HG02973 (cell line): ENCODE results near the gene TLE3.

Experiments
- ATAC-seq: cut with Tn5 transposase; IDR thresholded peaks from one replicate; pipeline ENCODE4 v1.9.1; 2021; ENCODE audit warnings: moderate library complexity; ENCODE audit not compliant: unreplicated experiment

TLE3 gene

GRCh38 chr15:70099967-70100473, 2.3 kb upstream of the TLE3 start:
- no peak for ATAC-seq

DNA sequence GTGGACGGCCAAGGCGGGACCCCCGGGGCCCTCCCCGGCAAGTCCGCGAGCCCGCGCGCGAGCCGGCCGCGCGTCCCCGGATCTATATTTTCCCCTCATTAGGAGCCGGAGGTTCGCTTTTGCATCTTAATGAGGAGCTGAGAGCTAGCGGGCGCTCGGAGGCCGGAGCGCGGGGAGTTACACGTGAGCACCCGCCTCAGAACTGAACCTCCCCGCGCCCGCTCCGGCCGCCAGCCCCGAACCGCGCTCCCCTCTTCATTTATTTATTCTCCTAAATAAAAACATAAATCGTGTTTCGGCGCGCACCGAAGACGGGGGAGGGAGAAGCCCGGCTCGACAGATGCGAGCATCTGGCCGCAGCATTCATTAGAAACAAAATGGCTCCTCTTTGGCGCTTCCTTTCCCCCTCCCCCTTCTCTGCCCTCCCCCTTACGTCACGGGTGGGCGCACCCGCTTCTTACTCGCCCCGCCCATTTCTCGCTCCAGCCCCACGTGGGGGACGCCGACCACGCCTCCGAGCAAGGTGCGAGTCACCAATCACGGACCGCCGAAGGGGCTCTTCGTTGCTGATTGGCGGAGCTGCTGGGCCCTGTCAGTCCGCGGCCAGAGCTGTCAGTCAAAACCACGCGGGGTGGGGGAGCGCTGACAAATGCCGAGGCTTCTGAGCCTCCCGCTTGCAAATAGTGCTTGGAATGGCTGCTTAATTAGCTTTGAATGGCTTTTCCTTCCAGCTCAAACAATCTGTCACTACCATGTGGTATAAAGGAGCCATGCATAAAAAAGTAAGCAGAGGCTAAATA, 1.6 kb upstream of the TLE3 start:
- ATAC-seq, result peak; percentile 51

DNA sequence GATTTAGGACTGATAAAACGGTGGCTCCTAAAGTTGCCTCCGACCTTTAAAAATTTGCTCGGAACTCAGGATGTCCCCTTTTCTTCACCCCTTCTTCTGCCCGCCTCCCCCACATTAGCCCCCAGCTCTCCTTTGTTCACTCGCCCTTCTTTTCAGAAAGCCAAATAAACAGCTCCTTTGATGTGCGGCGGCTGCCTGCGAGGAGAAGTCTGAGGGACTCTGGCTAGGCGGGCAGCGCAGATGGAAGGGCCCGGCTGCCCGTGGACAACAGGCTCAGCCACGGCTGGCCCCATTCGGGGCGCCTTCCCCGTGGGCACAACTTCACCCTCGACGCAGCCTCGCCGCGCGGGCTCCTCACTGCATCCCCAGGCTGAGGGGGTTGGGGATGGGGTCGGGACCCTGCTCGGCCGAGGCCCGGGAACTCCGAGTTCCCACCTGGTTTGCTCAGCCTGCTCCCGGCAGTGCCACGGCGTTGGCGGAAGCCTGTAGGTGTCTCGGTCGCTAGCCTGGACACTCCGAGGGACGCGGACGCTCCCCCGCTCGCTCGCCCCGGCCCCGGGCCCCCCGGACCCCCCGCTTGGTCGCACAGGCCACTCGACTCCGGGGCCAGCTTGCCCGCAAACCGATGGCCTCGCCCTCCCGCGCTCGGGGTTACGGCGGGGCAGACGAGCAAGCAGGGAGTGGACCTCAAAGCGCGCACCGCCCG, 897 bp upstream of the TLE3 start:
- peak; percentile 1 for ATAC-seq

GRCh38 chr15:70098153-70098460, 390 bp upstream of the TLE3 start:
- no peak for ATAC-seq

DNA sequence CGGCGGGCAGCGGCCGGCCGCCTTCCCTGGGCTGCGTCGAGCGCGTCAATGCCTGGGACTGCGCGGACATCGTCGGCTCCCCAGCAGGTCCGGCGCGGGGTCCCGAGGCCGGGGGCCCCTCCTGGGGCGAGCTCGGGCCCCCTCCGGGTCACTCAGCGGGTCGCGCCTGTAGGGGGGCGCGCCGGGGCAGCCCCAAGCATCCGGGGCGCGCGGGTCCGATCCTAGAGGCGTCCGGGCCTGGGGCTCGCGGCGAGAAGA, 725 bp downstream of the TLE3 start:
- no peak for ATAC-seq

DNA sequence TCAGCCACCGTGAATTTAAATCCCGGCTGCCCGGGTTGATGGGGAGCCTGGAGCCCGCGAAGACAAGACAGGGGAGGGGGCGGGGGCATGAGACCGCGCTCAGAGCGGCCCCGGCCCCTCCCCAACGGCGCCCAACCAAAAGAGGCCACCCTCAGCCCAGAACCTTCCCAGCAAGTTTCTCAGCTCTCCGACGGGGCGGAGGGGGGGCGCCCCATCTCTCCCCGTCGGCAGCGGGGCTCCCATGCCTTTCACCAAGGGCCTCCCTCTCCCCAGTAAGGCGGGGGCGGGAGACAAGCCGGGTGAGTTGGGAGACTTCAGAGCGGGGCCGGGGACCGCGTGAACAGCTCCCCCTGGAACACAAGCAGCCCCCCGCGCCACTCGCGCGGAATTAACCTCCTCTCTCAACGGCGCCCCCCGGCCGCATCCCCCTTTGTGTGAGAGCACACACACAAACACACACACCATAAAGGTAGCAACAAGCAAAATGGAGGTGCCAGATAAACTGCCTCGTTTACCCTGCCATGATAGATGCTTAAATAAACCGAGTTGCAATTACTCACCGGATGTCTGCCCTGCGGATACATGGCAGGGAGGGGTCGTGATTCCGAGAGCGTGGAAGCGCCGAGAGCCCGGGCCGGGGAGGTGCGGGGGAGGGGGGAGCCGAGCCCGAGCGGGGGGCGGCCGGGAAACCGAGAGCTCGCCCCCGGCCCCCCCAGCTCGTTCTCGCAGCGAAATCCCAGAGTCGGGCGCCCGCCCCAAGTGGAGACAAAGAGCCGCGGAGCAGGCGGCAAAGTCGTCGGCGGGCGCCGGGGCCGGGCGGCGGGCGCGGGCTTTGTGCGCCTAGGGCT, 1.3 kb downstream of the TLE3 start:
- no peak for ATAC-seq

GRCh38 chr15:70095408-70096214, 2.1 kb downstream of the TLE3 start:
- no peak for ATAC-seq

DNA sequence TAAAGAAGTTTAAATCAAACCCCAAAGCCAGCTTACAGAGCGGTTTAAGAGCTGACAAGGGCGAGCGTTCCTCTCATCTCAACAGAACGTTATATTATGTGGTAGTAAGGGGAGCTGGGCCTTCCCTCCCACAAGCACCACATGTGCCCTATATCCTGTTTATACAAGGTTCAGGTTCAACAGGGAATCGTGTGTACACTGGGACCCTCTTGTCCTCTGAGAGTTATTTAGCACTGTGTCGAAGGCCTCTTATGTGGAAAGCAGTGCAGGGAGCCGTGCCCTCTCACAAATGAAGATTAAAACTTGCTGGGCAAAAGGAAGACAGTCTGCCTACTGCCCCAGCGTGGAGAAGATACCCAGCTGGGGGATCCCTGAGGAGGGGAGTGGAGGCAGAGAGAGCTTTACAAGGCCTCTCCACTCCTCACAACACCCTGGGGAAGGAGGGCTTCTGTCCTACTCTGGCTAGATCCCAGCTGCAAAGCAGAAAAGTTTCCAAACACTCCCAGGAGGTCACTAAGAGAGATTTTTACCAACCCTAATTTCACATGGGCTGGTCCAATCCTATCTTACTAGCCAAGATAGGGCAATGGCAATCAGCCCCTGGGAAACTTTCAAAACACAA, 2.9 kb downstream of the TLE3 start:
- ATAC-seq, result no peak

GRCh38 chr15:70093481-70094319, 4.0 kb downstream of the TLE3 start:
- no peak for ATAC-seq

GRCh38 chr15:70093070-70093469, 4.6 kb downstream of the TLE3 start:
- no peak for ATAC-seq

GRCh38 chr15:70092464-70093027, 5.2 kb downstream of the TLE3 start:
- no peak for ATAC-seq

DNA sequence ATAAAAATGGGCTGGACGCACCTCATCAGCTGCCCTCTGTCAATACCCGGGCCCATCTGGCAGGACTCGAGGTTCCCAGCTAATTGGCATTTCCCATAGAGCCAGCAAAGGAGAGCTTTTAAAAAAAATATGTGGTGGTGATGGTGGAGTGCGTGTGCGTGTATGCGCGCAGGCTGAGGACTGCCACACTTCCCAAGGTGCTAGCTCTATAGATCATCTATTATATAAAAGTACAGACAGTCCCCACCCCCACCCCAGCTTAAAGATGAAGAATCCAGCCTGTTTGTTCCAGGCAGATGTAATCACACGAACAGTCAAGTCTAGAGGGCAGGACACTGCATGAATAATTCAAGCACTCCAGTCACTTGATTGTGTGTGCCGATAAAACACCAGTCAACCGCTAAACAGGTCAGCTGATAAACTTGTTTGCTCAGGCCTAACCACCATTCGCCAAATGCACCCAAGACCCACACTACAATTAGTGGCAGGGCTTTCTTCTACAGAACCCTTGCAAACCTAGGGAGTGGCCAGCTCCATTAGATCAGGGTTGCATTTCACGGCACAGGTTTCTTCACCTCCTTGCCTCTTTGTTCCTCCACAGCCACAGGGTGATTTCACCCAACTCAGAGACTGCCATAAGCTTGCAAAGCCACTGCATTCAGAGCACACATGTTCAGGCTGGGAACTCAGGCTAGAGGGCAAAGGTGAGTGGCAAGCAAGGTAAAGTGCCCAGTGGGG, 5.8 kb downstream of the TLE3 start:
- no peak for ATAC-seq

DNA sequence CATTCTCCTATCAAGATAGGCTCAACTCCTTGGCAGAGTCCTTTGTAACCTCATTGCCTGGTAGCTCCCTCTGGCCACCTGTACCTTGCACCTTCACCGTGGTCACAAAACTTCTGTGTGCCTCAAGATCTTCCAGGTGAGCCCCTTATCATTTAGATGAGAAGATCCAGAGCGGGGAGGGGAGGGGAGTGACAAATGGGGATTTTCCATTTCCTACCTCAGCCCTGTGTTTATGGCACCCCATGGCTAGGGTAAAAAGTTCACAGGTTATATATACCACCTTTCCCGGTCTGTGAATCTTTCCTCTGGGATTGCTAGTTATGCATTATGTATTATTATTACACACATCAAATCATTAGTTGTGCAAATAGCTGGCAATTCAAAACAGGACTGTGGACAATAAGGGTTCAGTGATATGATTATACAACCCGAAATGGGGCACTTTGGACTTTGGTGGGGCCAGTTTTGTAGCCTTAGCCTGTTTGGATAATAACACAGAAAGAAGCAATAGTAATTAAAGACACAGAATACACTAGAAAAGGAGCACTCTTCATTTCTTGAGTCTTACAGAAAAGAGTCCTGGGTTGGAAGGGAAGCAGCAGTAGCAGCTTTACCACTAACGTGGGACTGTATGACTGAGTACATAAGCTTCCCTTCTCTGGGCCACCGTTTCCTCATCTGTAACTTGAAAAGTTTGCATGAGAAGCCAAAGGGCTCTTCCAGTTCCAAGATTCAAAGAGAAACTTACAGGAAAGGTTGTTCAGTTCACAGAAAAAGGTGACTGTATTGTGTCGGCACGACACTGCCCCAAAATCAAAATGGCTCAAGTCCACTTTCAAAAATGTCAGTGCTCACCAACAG, 7.1 kb downstream of the TLE3 start:
- ATAC-seq, result no peak

DNA sequence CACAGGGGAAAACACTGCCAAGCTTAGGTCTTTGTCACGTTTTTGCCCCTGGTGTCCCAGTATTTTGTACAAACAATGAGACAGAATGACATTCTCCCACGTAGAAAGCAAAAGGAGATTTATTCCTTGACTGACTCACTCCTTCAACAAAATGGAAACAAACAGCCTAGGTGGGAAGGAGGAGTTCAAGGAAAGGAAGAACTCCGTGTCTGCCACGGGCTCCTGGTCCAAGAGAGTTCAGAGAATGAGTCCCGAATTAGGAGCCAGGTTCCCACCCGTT, 8.1 kb downstream of the TLE3 start:
- no peak for ATAC-seq

- no peak for ATAC-seq
These were observed 8.6 kb downstream of the TLE3 start for GRCh38 chr15:70088887-70089691.

DNA sequence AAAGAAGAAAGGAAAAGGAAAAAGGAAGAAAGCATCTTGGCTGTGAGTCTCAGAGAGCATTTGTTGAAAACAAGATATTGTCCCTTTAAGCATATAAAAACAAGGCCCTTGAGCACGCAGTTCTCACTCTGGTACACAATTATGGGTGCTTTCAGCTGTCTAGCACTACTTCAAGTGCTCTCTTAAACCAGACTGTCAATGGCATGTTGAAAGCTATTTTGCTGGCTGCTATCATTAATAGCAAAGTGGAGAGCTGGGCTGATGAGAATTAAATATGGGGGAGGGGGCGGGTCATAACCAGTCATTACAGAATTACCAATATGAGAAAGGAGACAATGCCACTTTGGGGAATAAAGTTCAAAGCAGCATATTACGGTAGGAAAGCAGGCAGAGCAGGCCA, 9.3 kb downstream of the TLE3 start:
- ATAC-seq, result no peak

DNA sequence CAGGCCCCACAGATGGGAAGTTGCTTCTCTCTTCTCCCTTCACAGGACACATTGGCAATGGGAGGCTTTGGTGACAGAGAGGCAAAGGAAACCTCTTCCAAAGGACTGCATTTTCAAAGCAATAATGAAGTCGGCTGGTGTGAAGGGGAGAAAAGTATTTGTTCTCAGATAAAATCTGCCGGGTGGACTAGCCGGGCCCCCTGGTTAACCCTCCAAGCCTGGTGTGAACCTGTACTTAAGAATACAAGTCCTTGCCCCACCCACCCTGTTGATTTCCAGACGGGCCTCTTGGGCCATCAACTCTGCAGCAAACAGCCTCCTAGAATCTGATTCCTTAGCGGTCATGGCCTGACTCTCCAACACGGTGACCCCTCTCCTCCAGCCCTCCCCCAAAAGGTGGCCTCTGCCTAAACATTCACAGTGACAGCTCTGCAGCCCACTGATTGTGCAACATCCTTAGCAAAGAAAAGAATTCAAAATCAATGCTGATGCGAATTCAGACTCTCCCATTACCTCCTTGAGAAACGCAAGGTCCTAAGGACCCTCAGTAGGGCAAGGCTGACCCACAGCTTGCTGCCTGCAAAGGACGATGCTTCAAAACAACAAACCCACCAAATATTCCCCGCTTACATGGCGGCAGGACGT, 9.9 kb downstream of the TLE3 start:
- ATAC-seq, result no peak
